Measurements from ENCODE around the gene TCF7L1. TPM values are rescaled to one million over a fixed set of nuclear protein-coding genes. Genes with fewer than 3 reads are reported as not detected.
"Not testable (repeated sequence)": the region's sequence is repeated elsewhere in the genome, so short reads cannot be mapped to it uniquely, and the experiment has no call there.

The TCF7L1 gene
- total and polyA plus RNA-seq, 9 of the 15 experiments (the other 6 are each of a cell fraction or from before 2014, with no cell fraction given) = 0.03 to 0.11 (median 0.07) TPM; not detected in 5

- H3K79me2 ChIP-seq (ENCODE audit: control insufficient read depth, insufficient read depth, low read length); in situ Hi-C loops (cut with MboI); H3K4me3 ChIP-seq; H3K4me1 ChIP-seq (replicated peaks in 1 of 2; ENCODE audit: control insufficient read depth in 2 of 2, insufficient read depth in 2 of 2, low read length in 2 of 2); intact Hi-C loops (cut with micrococcal nuclease); POLR2A ChIA-PET; H3K4me2 ChIP-seq (ENCODE audit: insufficient read depth, low read length); CTCF ChIA-PET (ENCODE audit: low intra/inter-chr PET ratio); H3K9me1 ChIP-seq (ENCODE audit: control insufficient read depth, insufficient read depth, low read length); H2AFZ ChIP-seq (ENCODE audit: low read depth, low read length); H3K36me3 ChIP-seq (ENCODE audit: control insufficient read depth, insufficient read depth, low read length); H3K27ac ChIP-seq (ENCODE audit: extremely low read depth, low read depth, low read length); BruUV-seq (replicated peaks); H3K9ac ChIP-seq (ENCODE audit: insufficient read depth in 1 of 2, low read depth in 2 of 2, low read length in 2 of 2); H4K20me1 ChIP-seq (replicated peaks; ENCODE audit: control insufficient read depth, insufficient read depth, low read length); H3K9me3 ChIP-seq (replicated peaks; ENCODE audit: control insufficient read depth, insufficient read depth, low read depth, low read length); ATAC-seq; DNase-seq (ENCODE audit: extremely low read depth in 1 of 4, low spot score in 3 of 4); FAIRE-seq: not testable (repeated sequence)
- peaks cover 10 to 28% of the 10 kb centered on the region in 2 experiments; a peak in 4 of 5 replicates for H3K27me3 ChIP-seq (ENCODE audit: control insufficient read depth in 2 of 2, insufficient read depth in 2 of 2, low read length in 2 of 2)
- 3% methylated on average over 5 of the region's 5 CpGs for WGBS (ENCODE audit: insufficient coverage, low coverage, missing lambda C conversion rate)
These were observed 6.7 kb upstream of the TCF7L1 start for GRCh38 chr2:85126462-85126861.

GRCh38 chr2:85129861-85130260 is 3.3 kb upstream of the TCF7L1 start:
- in situ Hi-C loops (cut with MboI) = no loop called here
- no peak for ATAC-seq

More at GRCh38 chr2:85129861-85130260, 3.3 kb upstream of the TCF7L1 start:
- no peaks in the 10 kb centered on the region for H3K79me2 ChIP-seq (ENCODE audit: control insufficient read depth, insufficient read depth, low read length)
- no peaks in the 10 kb centered on the region for H3K9me1 ChIP-seq (ENCODE audit: control insufficient read depth, insufficient read depth, low read length)
- no peak overlapping the region for H3K27ac ChIP-seq (ENCODE audit: extremely low read depth, low read depth, low read length)
- H3K27me3 ChIP-seq (ENCODE audit: control insufficient read depth in 2 of 2, insufficient read depth in 2 of 2, low read length in 2 of 2) = peaks cover 17 to 39% of the 10 kb centered on the region in 2 experiments; a peak in 4 of 5 replicates
- no peaks in the 10 kb centered on the region for H3K9me3 ChIP-seq (replicated peaks; ENCODE audit: control insufficient read depth, insufficient read depth, low read depth, low read length)
- ChIA-PET POLR2A (interaction anchor here (0.5 to 0.7 kb wide), 2 partner anchors 76 to 155 kb away, joined by 3 read pairs; no protein-coding TSS in a partner anchor), CTCF (ENCODE audit: low intra/inter-chr PET ratio) (no interaction called here)
- no peak overlapping the region for H2AFZ ChIP-seq (ENCODE audit: low read depth, low read length)
- DNase-seq (ENCODE audit: extremely low read depth in 1 of 4, low spot score in 3 of 4) (no peak), FAIRE-seq (no peak)
- no peaks in the 10 kb centered on the region for H4K20me1 ChIP-seq (replicated peaks; ENCODE audit: control insufficient read depth, insufficient read depth, low read length)
- H3K9ac ChIP-seq (ENCODE audit: insufficient read depth in 1 of 2, low read depth in 2 of 2, low read length in 2 of 2) = no peak overlapping the region
- H3K4me1 ChIP-seq (replicated peaks in 1 of 2; ENCODE audit: control insufficient read depth in 2 of 2, insufficient read depth in 2 of 2, low read length in 2 of 2) = peaks cover 0 to 18% of the 10 kb centered on the region in 2 experiments; a peak in 2 of 5 replicates
- no TSS peak for BruUV-seq (replicated peaks)
- no peak overlapping the region for H3K4me3 ChIP-seq
- H3K4me2 ChIP-seq (ENCODE audit: insufficient read depth, low read length) = no peak overlapping the region
- WGBS (ENCODE audit: insufficient coverage, low coverage, missing lambda C conversion rate) = 2% methylated on average over 3 of the region's 3 CpGs
- TF ChIP-seq NR2F6 (CRISPR knock-in tag; IDR thresholded peaks at IDR 0.05) = no peak
- H3K36me3 ChIP-seq (ENCODE audit: control insufficient read depth, insufficient read depth, low read length) = no peaks in the 10 kb centered on the region
- intact Hi-C loops (cut with micrococcal nuclease) = loop anchor here (2.0 to 5.0 kb wide), 3 partner anchors 63 to 169 kb away; no protein-coding TSS in a partner anchor

Measured in K562 (cell line).